Measurements from ENCODE around the gene L3MBTL4. TPM values are rescaled to one million over a fixed set of nuclear protein-coding genes. Genes with fewer than 3 reads are reported as not detected.
A peak's percentile ranks its signal among the peaks of the same experiment; 100 is the strongest.
"Not testable (repeated sequence)": the region's sequence is repeated elsewhere in the genome, so short reads cannot be mapped to it uniquely, and the experiment has no call there.

Gene L3MBTL4
- total RNA-seq, 1 donor = 0.36 TPM

- no peak for DNase-seq (ENCODE audit: insufficient read length, low spot score, missing footprints)
Observed at GRCh38 chr18:6411382-6411781, 3.3 kb downstream of the L3MBTL4 start.

GRCh38 chr18:6409933-6410332 lies 4.8 kb downstream of the L3MBTL4 start:
- Histone ChIP-seq H3K4me2 (ENCODE audit: insufficient read depth, low read length) (no peak overlapping the region), H3K4me1 (ENCODE audit: insufficient read depth, low read length) (no peaks in the 10 kb centered on the region), H3K79me2 (ENCODE audit: insufficient read depth, low read length) (no peaks in the 10 kb centered on the region), H3K9me3 (ENCODE audit: low read depth, low read length) (no peaks in the 10 kb centered on the region), H3K36me3 (ENCODE audit: insufficient read depth, low read length) (no peaks in the 10 kb centered on the region), H3K27me3 (ENCODE audit: insufficient read depth, low read length) (peaks cover 4% of the 10 kb centered on the region), H2AFZ (ENCODE audit: low read length) (no peak overlapping the region), H3K27ac (ENCODE audit: low read depth, low read length) (no peak overlapping the region), H3K4me3 (ENCODE audit: insufficient read depth, low read length) (no peak overlapping the region), H4K20me1 (ENCODE audit: insufficient read depth, low read length) (no peaks in the 10 kb centered on the region)
- TF ChIP-seq CTCF (IDR thresholded peaks at IDR 0.05; ENCODE audit: extremely low read depth, low read depth, low read length) = no peak
- peak; percentile 72 for DNase-seq (ENCODE audit: insufficient read length, low spot score, missing footprints)

More at GRCh38 chr18:6411382-6411781, 3.3 kb downstream of the L3MBTL4 start:
- Histone ChIP-seq H3K27ac (ENCODE audit: low read depth, low read length) (no peak overlapping the region), H3K4me2 (ENCODE audit: insufficient read depth, low read length) (no peak overlapping the region), H3K9me3 (ENCODE audit: low read depth, low read length) (no peaks in the 10 kb centered on the region), H3K79me2 (ENCODE audit: insufficient read depth, low read length) (no peaks in the 10 kb centered on the region), H2AFZ (ENCODE audit: low read length) (no peak overlapping the region), H3K4me1 (ENCODE audit: insufficient read depth, low read length) (no peaks in the 10 kb centered on the region), H3K4me3 (ENCODE audit: insufficient read depth, low read length) (no peak overlapping the region), H3K27me3 (ENCODE audit: insufficient read depth, low read length) (peaks cover 11% of the 10 kb centered on the region), H4K20me1 (ENCODE audit: insufficient read depth, low read length) (no peaks in the 10 kb centered on the region), H3K36me3 (ENCODE audit: insufficient read depth, low read length) (no peaks in the 10 kb centered on the region)
- TF ChIP-seq CTCF (IDR thresholded peaks at IDR 0.05; ENCODE audit: extremely low read depth, low read depth, low read length) = no peak

GRCh38 chr18:6408543-6408942 lies 6.2 kb downstream of the L3MBTL4 start:
- H3K4me1 ChIP-seq (ENCODE audit: insufficient read depth, low read length); H3K36me3 ChIP-seq (ENCODE audit: insufficient read depth, low read length); H3K4me3 ChIP-seq (ENCODE audit: insufficient read depth, low read length); H3K27ac ChIP-seq (ENCODE audit: low read depth, low read length); H3K9me3 ChIP-seq (ENCODE audit: low read depth, low read length); H3K27me3 ChIP-seq (ENCODE audit: insufficient read depth, low read length); H3K4me2 ChIP-seq (ENCODE audit: insufficient read depth, low read length); H2AFZ ChIP-seq (ENCODE audit: low read length); H3K79me2 ChIP-seq (ENCODE audit: insufficient read depth, low read length); H4K20me1 ChIP-seq (ENCODE audit: insufficient read depth, low read length); DNase-seq (ENCODE audit: insufficient read length, low spot score, missing footprints): not testable (repeated sequence)

- Histone ChIP-seq H3K4me1 (ENCODE audit: insufficient read depth, low read length) (no peaks in the 10 kb centered on the region), H2AFZ (ENCODE audit: low read length) (no peak overlapping the region), H3K4me3 (ENCODE audit: insufficient read depth, low read length) (no peak overlapping the region), H3K4me2 (ENCODE audit: insufficient read depth, low read length) (no peak overlapping the region), H4K20me1 (ENCODE audit: insufficient read depth, low read length) (no peaks in the 10 kb centered on the region), H3K36me3 (ENCODE audit: insufficient read depth, low read length) (no peaks in the 10 kb centered on the region), H3K79me2 (ENCODE audit: insufficient read depth, low read length) (no peaks in the 10 kb centered on the region), H3K9me3 (ENCODE audit: low read depth, low read length) (no peaks in the 10 kb centered on the region), H3K27me3 (ENCODE audit: insufficient read depth, low read length) (no peaks in the 10 kb centered on the region), H3K27ac (ENCODE audit: low read depth, low read length) (no peak overlapping the region)
- no peak for TF ChIP-seq CTCF (IDR thresholded peaks at IDR 0.05; ENCODE audit: extremely low read depth, low read depth, low read length)
- DNase-seq (ENCODE audit: insufficient read length, low spot score, missing footprints) = no peak
Observed at GRCh38 chr18:6406910-6407470, 7.7 kb downstream of the L3MBTL4 start.

All from osteoblast (primary cell).